ENCODE data around the gene NAT16.
"Not testable (repeated sequence)": the region's sequence is repeated elsewhere in the genome, so short reads cannot be mapped to it uniquely, and the experiment has no call there.

The NAT16 gene

GRCh38 chr7:101180130-101180755 lies at the start of gene NAT16:
Gene NAT16, minus strand, starts transcription at chr7:101180293. Its CDS starts 5,486 bp downstream, at chr7:101174807.
- no peak for DNase-seq (ENCODE audit: low spot score)

- no peak for DNase-seq (ENCODE audit: low spot score)
Observed at GRCh38 chr7:101226721-101227120, 46.6 kb upstream of the NAT16 start.

- no peak for DNase-seq (ENCODE audit: low spot score)
Observed at GRCh38 chr7:101225650-101226049, 45.6 kb upstream of the NAT16 start.

- DNase-seq (ENCODE audit: low spot score), result no peak
Observed at GRCh38 chr7:101223528-101223927, 43.4 kb upstream of the NAT16 start.

GRCh38 chr7:101222275-101222830 lies 42.3 kb upstream of the NAT16 start:
- no peak for DNase-seq (ENCODE audit: low spot score)

- no peak for DNase-seq (ENCODE audit: low spot score)
Observed at GRCh38 chr7:101220295-101220694, 40.2 kb upstream of the NAT16 start.

- peak; percentile 56 for DNase-seq (ENCODE audit: low spot score)
Observed at GRCh38 chr7:101218236-101219125, 38.4 kb upstream of the NAT16 start.

- DNase-seq (ENCODE audit: low spot score), result peak; percentile 100
Observed at GRCh38 chr7:101217388-101218235, 37.5 kb upstream of the NAT16 start, which contains the start of the genes PLOD3 and ZNHIT1. Gene PLOD3, minus strand, starts transcription at chr7:101217581. Its CDS starts 307 bp downstream, at chr7:101217274. Gene ZNHIT1, plus strand, starts transcription at chr7:101218165. Its CDS starts 31 bp downstream, at chr7:101218196.

- no peak for DNase-seq (ENCODE audit: low spot score)
Observed at GRCh38 chr7:101216860-101217387, 36.8 kb upstream of the NAT16 start.

GRCh38 chr7:101216001-101216859 lies 36.1 kb upstream of the NAT16 start:
- DNase-seq (ENCODE audit: low spot score), result no peak

- no peak for DNase-seq (ENCODE audit: low spot score)
Observed at GRCh38 chr7:101212014-101212413, 31.9 kb upstream of the NAT16 start.

- no peak for DNase-seq (ENCODE audit: low spot score)
Observed at GRCh38 chr7:101211501-101211900, 31.4 kb upstream of the NAT16 start.

GRCh38 chr7:101210143-101210542 lies 30.1 kb upstream of the NAT16 start:
- no peak for DNase-seq (ENCODE audit: low spot score)

- DNase-seq (ENCODE audit: low spot score), result no peak
Observed at GRCh38 chr7:101208794-101209193, 28.7 kb upstream of the NAT16 start.

GRCh38 chr7:101207459-101207858 lies 27.4 kb upstream of the NAT16 start:
- no peak for DNase-seq (ENCODE audit: low spot score)

GRCh38 chr7:101206665-101207042 lies 26.6 kb upstream of the NAT16 start:
- DNase-seq (ENCODE audit: low spot score), result no peak

- no peak for DNase-seq (ENCODE audit: low spot score)
Observed at GRCh38 chr7:101205901-101206664, 26.0 kb upstream of the NAT16 start.

- not testable (repeated sequence) for DNase-seq (ENCODE audit: low spot score)
Observed at GRCh38 chr7:101203740-101204738, 23.9 kb upstream of the NAT16 start.

GRCh38 chr7:101202603-101202918 lies 22.5 kb upstream of the NAT16 start:
- DNase-seq (ENCODE audit: low spot score), result no peak
